Smooth muscle cell (in vitro differentiated cells): ENCODE results near the gene SOWAHB. TPM values are rescaled to one million over a fixed set of nuclear protein-coding genes. Genes with fewer than 3 reads are reported as not detected.
A peak's percentile ranks its signal among the peaks of the same experiment; 100 is the strongest.

Experiments
- DNase-seq: peaks from one replicate; lab custom pipeline; 2025; ENCODE audit not compliant: unreplicated experiment; lab: John Stamatoyannopoulos, UW
- H2AFZ ChIP-seq: fragments of 200-600 bp; sonication (generic); 2 replicates; pipeline ENCODE4 v1.6.0; 2016; ENCODE audit warnings: antibody characterized with exemption, low read depth, mild to moderate bottlenecking
- H3F3A ChIP-seq: fragments of 200-600 bp; sonication (generic); 2 replicates; pipeline ENCODE4 v1.6.0; 2017; ENCODE audit warnings: antibody characterized with exemption, low read depth
- H3K27ac ChIP-seq: fragments of 200-600 bp; sonication (generic); 2 replicates; pipeline ENCODE4 v1.5.1; 2016; ENCODE audit warnings: low read depth, mild to moderate bottlenecking
- H3K27me3 ChIP-seq: fragments of 200-600 bp; sonication (generic); 2 replicates; pipeline ENCODE4 v1.6.1; 2016; ENCODE audit warnings: low read depth, mild to moderate bottlenecking
- H3K36me3 ChIP-seq: fragments of 200-600 bp; sonication (generic); 2 replicates; pipeline ENCODE4 v1.5.1; 2016; ENCODE audit warnings: low read depth
- H3K4me1 ChIP-seq: fragments of 200-600 bp; sonication (generic); 2 replicates; pipeline ENCODE4 v1.5.1; 2016; ENCODE audit warnings: low read depth
- H3K4me2 ChIP-seq: fragments of 200-600 bp; sonication (generic); 2 replicates; pipeline ENCODE4 v1.6.0; 2016; ENCODE audit warnings: mild to moderate bottlenecking
- H3K4me3 ChIP-seq: fragments of 200-600 bp; sonication (generic); 2 replicates; pipeline ENCODE4 v1.5.1; 2016; ENCODE audit warnings: mild to moderate bottlenecking
- H3K79me2 ChIP-seq: fragments of 200-600 bp; sonication (generic); 2 replicates; pipeline ENCODE4 v1.6.0; 2016; ENCODE audit warnings: low read depth, mild to moderate bottlenecking
- H3K9ac ChIP-seq: fragments of 200-600 bp; sonication (generic); 2 replicates; pipeline ENCODE4 v1.6.0; 2016; ENCODE audit warnings: low read depth
- H3K9me3 ChIP-seq: fragments of 200-600 bp; sonication (generic); replicated peaks from 2 replicates; pipeline ENCODE4 v1.5.1; 2016; ENCODE audit warnings: low read depth
- H4K20me1 ChIP-seq: fragments of 200-600 bp; sonication (generic); 2 replicates; pipeline ENCODE4 v1.6.0; 2016; ENCODE audit warnings: low read depth
- CTCF ChIP-seq: fragments of 200-600 bp; sonication (generic); IDR thresholded peaks from 2 replicates; pipeline ENCODE4 v1.5.1; 2017; ENCODE audit warnings: borderline replicate concordance, mild to moderate bottlenecking, antibody characterized with exemption; ENCODE audit not compliant: insufficient read depth, poor library complexity, severe bottlenecking
- WGBS: methylation state at CpG from one replicate; pipeline ENCODE4 v1.1.7; 2016; ENCODE audit warnings: low lambda C conversion rate; 5-methylcytosine and 5-hydroxymethylcytosine counted together
- polyA plus RNA-seq: library from polyadenylated mRNA; unstranded; fragments of >200 nt; fragmentation: Nextera tagmentation; extraction: Ambion mirVana; gene quantifications from 2 replicates; pipeline ENCODE4 v1.2.1, GENCODE V29; 2016
- total RNA-seq: library from RNA; depleted of rRNA; stranded (reverse); fragments of >200 nt; gene quantifications from 2 replicates; pipeline ENCODE4 v1.2.3, GENCODE V29; 2014

SOWAHB gene
- total and polyA plus RNA-seq, 2 experiments from 2014 or later = 0.81 to 4.6 TPM

- peaks cover 10% of the 10 kb centered on the region for H3F3A ChIP-seq
- no peaks in the 10 kb centered on the region for H3K27me3 ChIP-seq
Measured at GRCh38 chr4:76857074-76857409, 40.9 kb downstream of the SOWAHB start.

GRCh38 chr4:76856243-76857073 lies 41.5 kb downstream of the SOWAHB start:
- Histone ChIP-seq H3K27ac (peak overlapping the region; percentile 52), H3F3A (peaks cover 10% of the 10 kb centered on the region), H3K27me3 (no peaks in the 10 kb centered on the region), H3K36me3 (no peaks in the 10 kb centered on the region), H3K9me3 (no peaks in the 10 kb centered on the region), H3K9ac (no peak overlapping the region), H4K20me1 (no peaks in the 10 kb centered on the region), H3K4me1 (no peaks in the 10 kb centered on the region), H3K79me2 (no peaks in the 10 kb centered on the region), H3K4me3 (no peak overlapping the region), H3K4me2 (no peak overlapping the region), H2AFZ (peak overlapping the region; percentile 78)
- DNase-seq = no peak
- no peak for TF ChIP-seq CTCF
- 63% methylated on average over 4 of the region's 4 CpGs for WGBS

More at GRCh38 chr4:76857074-76857409, 40.9 kb downstream of the SOWAHB start:
- no peak for DNase-seq
- no peaks in the 10 kb centered on the region for H3K9me3 ChIP-seq
- no peak overlapping the region for H3K9ac ChIP-seq
- no peak overlapping the region for H2AFZ ChIP-seq
- no peak for TF ChIP-seq CTCF
- H3K79me2 ChIP-seq = no peaks in the 10 kb centered on the region
- no peak overlapping the region for H3K4me3 ChIP-seq
- no peaks in the 10 kb centered on the region for H3K36me3 ChIP-seq
- H3K4me1 ChIP-seq = no peaks in the 10 kb centered on the region
- whole genome bisulfite sequencing = 72% methylated on average over 2 of the region's 2 CpGs
- no peak overlapping the region for H3K4me2 ChIP-seq
- no peaks in the 10 kb centered on the region for H4K20me1 ChIP-seq
- H3K27ac ChIP-seq = peak overlapping the region; percentile 52

GRCh38 chr4:76854858-76855257 lies 43.1 kb downstream of the SOWAHB start:
- no peak for TF ChIP-seq CTCF
- H3K27ac ChIP-seq = no peak overlapping the region
- 83% methylated on average over 8 of the region's 8 CpGs for WGBS
- H3K9me3 ChIP-seq = no peaks in the 10 kb centered on the region
- no peaks in the 10 kb centered on the region for H3K4me1 ChIP-seq
- no peaks in the 10 kb centered on the region for H3K27me3 ChIP-seq
- H3K4me3 ChIP-seq = no peak overlapping the region
- H3K9ac ChIP-seq = no peak overlapping the region
- H3F3A ChIP-seq = peaks cover 10% of the 10 kb centered on the region
- no peak overlapping the region for H3K4me2 ChIP-seq
- no peak overlapping the region for H2AFZ ChIP-seq
- H3K79me2 ChIP-seq = no peaks in the 10 kb centered on the region
- no peak for DNase-seq
- no peaks in the 10 kb centered on the region for H4K20me1 ChIP-seq
- no peaks in the 10 kb centered on the region for H3K36me3 ChIP-seq

- WGBS = 91% methylated on average over 2 of the region's 2 CpGs
Measured at GRCh38 chr4:76851375-76851774, 46.6 kb downstream of the SOWAHB start.

More at GRCh38 chr4:76851375-76851774, 46.6 kb downstream of the SOWAHB start:
- DNase-seq = no peak
- Histone ChIP-seq H3K4me3 (no peak overlapping the region), H3K4me2 (no peak overlapping the region), H3F3A (peaks cover 7% of the 10 kb centered on the region), H3K9ac (no peak overlapping the region), H3K4me1 (no peaks in the 10 kb centered on the region), H3K27me3 (no peaks in the 10 kb centered on the region), H2AFZ (no peak overlapping the region), H4K20me1 (no peaks in the 10 kb centered on the region), H3K27ac (no peak overlapping the region), H3K79me2 (no peaks in the 10 kb centered on the region), H3K9me3 (no peaks in the 10 kb centered on the region), H3K36me3 (no peaks in the 10 kb centered on the region)
- TF ChIP-seq CTCF = no peak
